HG02870 (cell line): ENCODE measurements around the gene BCLAF3.

Experiments used
- ATAC-seq: cut with Tn5 transposase; IDR thresholded peaks from one replicate; pipeline ENCODE4 v1.9.1; 2021; ENCODE audit warnings: mild to moderate bottlenecking, moderate library complexity; ENCODE audit not compliant: unreplicated experiment

BCLAF3 gene

DNA sequence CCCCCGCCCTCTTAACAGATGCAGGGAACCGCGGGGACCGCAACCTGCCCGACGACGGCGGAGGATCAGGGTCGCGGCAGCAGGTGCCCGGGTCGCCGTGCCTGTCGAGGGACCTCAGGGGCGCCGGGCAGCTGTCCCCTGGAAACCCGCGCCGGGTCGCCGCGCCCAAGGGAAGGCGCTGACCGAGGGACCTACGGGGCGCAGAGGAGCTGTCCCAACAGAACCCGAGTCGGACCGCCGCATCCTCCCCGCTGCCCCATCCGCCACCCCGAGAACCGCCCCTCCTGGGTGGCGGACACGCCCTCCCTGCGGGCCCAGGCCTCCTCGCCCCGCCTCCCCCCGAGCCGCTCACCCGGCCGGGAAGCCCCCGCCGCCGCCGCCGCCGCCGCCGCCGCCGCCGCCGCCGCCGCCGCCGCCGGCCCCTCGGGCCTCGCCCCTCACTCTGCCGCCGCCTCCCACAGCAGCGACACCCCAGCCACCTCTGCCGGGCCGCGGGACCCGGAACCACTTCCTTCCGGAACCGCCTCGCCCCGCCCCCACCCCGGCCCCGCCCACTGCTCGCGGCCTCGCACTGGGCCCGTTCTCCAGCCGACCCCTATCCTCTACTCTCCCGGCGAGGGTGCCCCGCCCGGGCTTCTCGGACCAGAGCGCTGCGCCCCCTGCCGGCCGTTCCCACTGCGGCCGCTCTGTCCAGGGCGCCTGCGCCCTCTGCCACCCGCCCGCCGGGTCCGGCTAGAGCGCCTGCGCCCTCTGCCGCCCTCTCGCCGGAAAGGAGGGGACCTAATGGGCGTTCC is at the start of gene BCLAF3:
TSS of gene BCLAF3 (minus strand) at position 506 of the 794 bp plus-strand sequence. CDS start 20,797 bp downstream, outside the sequence.
- ATAC-seq = peak; percentile 89

DNA sequence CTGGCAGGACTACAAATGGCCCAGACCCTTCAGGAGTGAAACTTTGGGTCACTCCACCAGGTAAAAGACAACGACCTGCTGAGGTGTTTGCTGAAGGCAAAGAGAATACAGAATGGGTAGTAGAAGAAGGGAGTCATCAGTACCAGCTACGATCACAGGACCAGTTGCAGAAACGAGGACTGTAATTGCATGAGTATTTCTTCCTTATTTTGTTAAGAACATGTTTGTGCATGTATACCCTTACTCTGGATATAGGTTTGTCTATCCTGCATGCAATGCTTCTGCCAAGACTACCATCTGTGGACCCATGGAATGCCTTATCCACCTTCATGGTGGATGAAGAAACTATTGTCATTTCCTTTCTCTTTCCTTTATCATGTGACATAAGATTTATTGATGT is 48.1 kb upstream of the BCLAF3 start:
- ATAC-seq = no peak

DNA sequence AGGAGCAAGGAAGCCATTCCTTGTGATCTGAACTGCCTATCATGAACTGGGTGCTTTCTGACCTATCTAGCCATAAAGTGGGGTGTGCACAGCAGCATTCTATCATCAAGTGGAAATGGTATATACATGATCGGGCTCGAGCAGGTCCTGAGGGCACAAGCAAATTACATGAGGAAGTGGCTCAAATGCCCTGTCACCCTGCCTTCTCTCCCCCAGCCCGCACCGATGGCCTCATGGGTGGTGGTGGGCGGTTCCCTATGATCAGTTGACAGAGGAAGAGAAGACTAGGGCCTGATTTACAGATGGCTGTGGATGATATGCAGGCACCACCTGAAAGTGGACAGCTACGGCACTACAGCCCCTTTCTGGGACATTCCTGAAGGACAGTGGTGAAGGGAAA is 46.3 kb upstream of the BCLAF3 start:
- ATAC-seq = no peak

DNA sequence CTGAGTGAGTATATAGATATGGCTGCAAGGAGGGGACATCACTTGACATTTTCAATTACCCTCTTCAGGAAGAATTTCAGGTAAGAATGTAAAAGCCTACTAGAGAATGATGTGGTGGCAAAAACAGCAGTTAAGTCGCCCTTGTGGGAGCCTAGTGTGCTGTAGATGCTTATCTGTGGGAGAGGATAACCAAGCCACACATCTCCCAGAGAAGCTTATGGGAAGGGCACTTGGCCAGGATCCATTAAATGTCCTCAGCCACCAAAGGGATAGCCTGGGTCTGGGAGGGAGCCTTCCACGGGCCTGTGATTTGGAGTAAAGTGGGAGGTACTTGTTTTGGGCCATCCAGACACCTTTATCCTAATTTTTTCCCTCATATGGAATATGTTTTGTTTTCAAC is 41.3 kb upstream of the BCLAF3 start:
- no peak for ATAC-seq

DNA sequence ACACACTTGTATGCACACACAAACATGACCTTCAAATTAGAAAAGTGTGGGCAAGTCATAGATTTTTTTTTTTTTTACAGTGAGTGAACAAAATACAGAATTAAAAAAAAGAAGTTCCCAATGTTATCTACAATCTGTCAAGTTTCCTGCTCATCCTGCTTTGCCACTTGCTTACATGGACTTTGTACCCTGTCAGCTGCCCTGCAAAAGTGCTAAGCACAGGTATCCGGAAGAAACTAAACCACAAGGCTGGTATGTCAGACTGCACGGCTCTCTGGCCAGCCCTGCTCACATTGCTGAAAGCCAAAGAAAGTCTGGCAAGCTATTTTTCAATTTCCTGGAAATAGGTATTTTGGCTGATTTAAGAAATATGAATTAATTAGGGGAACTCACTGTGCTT is 38.9 kb upstream of the BCLAF3 start:
- ATAC-seq = no peak

DNA sequence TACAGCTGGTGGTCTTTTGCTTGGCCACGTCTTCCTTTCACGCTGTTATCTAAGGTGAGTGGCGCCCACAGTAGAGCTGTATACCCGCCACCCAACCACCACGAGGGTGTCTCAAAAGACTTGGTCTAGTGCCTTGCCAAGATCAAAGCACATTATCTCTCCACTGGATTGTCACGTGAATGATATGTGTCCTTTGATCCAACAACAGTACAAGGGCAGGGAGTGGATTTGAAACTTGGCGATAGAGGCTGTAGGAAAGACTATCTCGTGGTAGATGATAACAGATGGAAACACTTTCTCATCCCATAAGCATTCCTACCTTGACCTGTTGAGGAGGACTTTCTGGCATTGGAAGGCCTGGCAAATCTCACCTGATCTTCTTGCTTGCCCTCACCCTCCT is 37.7 kb upstream of the BCLAF3 start:
- ATAC-seq = no peak

DNA sequence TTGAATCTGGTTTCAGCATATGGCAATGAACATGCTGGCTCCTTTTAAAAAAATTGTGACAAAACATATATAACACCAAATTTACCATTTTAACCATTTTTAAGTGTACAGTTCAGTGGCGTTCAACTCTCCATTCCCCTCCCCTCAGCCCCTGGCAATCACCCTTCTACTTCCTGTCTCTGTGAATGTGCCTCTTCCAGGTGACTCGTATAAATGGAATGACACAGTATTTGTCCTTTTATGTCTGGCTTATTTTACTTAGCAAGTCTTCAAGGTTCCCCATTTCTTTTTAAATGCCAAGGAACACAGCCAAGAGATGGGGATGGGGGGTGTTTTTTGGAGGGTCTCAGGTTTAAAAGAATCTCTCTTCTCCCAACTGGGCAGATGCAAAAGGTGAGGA is 35.4 kb upstream of the BCLAF3 start:
- no peak for ATAC-seq

DNA sequence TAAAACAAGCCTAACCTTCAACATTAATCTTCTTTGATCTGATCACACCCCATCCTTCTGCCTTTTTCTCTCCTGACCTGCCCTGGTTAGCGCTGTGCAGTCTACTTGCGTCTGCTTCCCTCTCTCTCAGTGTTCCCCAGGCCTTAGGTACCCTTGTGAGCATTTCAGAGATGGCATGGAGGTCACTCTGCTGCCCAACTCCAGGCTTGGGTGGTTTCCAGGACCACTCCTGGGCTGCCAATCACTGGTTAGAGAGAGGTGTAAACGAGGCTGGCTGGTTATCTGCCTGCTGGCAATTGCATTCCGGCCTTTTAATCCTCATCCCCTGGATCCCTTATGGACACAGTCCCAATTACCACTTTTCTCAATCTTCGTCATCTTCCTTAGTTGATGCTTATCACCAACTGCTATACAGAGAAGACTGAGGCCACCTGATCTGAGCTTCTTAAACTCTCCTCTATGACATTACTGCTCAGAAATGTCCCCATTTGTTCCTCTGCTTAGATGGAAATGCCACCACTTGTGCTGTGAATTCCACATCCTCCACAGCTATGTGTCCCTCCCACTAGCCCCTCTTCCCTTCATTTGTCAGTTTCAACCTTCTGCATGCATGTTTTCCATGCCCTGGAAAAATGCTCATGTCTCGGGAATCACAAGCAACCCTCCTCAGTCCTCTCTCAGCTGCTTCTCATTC is 29.0 kb upstream of the BCLAF3 start:
- no peak for ATAC-seq

DNA sequence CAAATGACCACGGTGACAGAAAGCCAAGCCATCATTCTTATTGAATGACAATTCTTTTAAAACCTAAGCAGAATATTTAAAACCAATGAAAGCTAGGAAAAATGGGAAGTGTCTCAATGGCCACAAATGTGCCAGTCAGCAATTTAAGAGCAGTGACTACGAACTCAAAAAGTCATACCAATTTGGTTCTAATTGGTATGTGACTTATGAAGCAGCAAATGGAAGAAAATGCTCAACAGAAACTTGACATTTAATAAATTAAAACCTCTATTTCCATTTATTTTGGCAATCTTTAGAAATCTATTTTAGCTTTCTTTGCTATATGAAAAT is 25.7 kb upstream of the BCLAF3 start:
- ATAC-seq = no peak

DNA sequence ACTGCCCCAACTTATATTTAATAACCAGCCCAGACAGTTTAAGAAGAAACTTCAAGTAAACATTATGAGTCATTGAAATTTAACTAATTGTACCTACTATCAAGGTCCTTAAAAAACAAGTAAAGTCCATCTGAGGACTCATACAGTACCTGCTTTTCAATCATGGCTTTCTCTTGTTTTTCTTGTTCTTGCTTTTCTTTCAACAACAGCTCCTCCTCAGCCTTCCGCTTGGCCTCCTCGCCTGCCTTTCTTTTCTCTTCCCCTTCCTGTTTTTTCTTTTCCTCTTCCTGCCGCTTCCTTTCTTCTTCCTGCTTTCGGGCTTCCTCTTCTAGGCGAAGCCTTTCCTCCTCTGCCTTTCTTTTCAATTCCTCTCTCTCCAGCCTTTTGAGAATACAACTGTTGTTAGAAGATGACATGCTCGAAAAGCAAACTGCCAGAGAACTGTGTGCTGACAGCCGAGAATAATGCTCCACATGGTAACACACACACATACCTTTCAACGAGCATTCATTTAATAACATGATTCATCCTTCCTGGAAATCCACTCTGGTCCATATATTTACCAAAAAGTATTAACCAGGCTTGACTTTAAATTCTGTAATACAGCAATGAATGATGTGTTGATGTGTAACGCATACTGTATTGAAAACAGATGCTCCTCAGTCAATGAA is 25.2 kb upstream of the BCLAF3 start:
- no peak for ATAC-seq

DNA sequence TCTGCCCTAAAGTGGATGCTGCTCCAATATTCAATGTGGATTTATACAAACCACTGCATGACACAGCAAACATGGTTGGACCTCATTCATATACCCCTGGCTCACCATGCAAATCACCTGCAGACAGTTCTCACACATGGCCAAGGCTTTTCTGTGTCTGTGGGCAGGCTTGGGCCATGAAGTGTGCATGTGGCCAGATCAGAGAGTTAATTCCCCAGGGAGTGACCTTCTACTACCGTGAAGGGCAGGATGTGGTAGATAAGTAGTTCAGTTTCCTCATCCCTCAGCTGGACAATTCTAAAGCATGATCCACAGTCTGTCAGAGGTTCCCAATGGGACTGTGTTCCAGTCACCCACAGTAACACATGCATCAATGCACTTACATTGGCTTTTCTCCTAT is 24.6 kb upstream of the BCLAF3 start:
- ATAC-seq = no peak

DNA sequence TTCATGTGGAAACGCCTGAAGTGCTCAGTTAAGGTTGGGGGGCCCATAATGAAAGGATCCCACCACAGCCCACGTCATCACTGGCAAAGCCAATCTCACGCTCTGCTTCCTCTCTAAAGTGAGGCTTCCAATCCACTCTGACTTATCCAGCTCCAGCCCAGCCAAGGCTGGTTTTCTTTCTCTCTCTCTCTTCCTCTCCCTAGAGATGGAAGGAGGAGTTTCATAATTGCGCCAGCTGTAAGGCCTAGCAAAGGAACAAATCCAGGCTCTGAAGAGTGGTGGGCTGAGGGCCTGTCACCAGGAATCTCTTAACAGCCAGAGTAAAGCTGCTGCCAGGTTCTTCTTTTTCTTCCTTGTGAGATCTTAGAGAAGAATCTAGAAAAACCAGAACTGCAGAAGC is 20.7 kb upstream of the BCLAF3 start:
- ATAC-seq = no peak

DNA sequence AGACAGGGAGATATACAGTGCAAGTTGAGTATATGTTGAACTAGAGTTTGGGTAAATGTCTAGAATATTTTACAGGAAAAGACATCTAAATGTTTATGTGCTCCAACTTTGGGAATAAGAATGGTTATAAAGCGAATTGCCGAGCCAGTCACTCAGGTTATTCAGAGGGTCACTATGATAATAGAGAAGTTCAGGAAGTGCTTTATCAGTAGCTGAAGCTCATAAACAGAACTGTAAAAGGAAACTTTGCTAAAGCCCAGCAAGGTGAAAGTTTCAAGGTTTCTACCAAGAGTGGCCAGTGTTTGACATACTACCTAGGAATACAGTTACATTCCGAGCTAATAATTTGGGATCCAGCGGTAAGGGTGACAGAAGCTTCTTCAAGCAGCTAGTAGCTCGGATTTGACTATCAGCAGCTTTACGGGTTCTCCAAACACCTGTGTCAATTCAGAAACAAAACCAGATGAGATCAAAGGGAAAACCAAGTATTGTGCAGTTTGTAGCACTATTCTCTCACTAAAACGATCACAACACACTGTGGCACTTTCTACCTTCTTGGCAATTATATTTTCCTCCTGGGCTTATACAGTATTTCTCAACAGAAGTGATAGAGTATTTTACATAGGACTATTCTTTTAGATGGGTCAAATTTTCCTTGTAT is 17.2 kb upstream of the BCLAF3 start:
- no peak for ATAC-seq

DNA sequence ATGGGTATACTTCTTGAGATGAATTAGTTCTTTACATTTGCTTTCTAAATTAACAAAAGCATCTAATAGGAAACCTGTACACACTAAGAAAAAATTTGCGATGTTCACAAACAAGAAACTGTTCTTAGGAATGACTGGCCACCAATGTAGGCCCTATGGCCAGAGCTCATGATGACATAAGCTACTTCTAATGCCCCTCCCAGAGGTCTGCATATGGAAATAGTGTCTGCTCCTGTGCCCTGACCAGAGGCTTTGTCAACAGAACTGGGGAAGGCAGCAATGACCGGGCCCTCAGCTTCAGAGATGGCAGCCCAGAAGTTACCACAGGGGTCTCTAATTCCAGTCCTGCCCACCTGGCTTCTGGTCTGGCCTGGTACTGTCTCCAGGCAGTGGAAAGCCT is 15.0 kb upstream of the BCLAF3 start:
- ATAC-seq = no peak

DNA sequence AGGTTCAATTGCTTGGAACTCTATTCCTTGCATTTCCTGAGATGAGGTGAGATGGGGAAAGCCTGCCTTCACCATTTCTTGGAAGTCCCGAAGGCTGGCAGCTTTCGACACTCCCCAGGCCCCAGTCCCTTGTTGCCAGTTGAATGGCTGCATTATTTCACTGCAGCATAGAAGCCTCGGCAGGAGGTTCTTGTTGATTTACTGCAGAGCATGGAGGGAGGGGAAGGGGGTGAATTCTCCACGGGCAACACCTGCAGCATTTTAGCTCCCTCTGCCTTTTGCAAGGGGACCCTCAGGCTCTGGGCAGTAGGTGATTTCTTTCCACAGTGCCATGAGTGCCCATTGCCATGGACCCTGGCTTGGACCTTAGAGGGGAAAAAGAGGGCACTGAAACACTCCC is 10.7 kb upstream of the BCLAF3 start:
- ATAC-seq = no peak

DNA sequence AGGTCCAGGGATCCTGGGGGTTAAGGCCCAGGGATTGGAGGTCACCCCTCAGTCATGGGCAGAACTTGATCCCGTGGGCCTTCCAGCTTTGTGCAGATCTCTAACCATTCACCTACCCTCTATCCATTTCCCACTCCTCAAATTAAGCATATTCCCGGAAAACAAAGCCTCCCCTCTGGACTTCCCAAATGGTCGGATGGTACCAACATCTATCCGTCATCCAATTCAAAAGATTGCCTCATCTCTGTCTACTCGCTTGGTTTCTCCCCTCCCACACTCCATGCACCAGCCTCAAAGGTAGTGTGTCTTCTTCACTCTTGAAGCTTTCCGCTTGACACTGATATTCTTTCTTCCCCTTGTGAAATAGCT is 473 bp upstream of the BCLAF3 start:
- no peak for ATAC-seq

DNA sequence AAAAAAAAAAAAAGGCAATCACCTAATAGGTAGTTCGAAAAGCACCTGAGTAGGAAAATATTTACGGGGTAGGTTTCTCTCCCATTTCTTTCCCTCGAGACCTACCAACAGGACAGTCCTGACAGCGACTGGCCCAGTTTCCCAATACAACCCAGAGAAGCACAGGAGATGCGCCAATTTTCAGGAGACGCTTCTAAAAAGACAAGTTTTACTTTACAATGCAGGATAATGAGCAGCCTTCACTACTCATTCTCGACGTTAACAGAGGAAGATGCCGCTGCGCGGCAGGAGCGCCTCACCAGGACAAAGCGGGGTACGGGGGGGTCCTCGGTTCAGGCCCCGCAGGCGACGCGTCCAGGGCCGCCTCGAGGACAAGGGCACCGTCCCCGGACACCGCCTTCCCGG is 708 bp downstream of the BCLAF3 start:
- peak; percentile 15 for ATAC-seq

DNA sequence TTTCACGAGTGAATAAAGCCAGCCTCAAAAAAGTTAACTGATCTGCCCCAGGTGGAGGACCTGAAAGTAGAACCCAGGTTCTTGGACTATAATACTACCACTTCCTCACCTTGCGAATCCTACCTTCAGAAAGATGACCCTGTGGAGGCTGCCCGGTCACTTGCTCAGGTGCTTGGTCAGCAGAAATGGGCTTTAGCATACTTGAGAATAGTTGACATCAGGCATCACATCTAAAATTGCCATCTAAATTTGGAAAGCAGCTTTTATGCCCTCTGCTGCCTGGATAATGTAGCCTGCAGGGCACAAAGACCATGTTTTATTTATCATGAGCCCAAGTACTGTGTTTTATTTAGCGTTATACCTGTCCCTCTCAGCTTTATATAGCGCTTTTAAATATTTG is 3.0 kb downstream of the BCLAF3 start:
- ATAC-seq = no peak

DNA sequence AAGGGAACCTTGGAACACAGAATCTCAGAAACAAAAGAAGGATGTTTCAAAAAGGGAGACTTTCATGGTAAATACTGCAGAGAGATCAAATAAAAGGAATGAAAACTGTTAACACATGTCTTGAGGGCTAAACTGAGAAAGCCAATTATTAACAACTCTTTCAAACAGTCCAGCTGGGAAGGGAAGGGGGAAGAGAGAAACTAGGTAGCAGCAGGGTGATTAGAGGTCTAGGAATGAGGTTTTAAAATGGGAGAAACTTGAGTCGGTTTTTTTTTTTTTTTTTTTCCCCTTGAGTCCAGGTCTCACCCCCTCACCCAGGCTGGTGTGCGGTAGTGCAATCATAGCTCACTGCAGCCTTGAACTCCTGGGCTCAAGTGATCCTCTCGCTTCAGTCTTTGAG is 4.3 kb downstream of the BCLAF3 start:
- no peak for ATAC-seq

DNA sequence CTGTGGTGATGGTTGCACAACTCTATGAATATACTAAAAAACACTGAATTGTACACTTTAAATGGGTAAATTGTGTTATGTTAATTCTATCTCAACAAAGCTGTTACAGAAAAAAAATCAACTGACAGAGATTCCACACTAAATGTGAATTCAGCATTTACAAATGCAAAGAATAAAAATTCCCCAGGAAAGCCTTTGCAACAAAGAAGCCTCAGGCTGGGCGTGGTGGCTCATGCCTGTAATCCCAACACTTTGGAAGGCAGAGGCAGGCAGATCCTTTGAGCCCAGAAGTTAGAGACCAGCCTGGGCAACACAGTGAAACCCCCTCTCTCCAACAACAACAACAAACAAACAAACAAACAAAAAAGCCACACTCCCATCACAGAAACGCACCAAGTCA is 8.9 kb downstream of the BCLAF3 start:
- no peak for ATAC-seq

DNA sequence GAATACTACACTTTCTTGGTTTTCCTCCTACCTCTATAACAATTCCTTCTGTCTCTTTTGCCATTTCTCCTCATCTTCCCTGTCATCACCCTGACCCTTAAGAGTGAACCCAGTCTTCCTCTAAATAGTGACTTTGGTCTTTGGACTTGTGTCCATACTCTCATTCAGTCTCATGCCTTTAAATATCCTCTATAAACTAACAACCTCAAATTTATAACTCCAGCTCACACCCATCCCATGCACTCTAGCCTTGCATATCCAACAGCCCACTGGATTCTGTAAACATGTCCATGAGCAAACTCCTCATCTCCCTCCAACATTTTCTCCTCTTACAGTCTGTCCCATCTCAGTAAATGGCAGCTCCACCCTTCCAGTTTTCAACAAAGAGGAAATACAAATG is 15.0 kb downstream of the BCLAF3 start:
- no peak for ATAC-seq

DNA sequence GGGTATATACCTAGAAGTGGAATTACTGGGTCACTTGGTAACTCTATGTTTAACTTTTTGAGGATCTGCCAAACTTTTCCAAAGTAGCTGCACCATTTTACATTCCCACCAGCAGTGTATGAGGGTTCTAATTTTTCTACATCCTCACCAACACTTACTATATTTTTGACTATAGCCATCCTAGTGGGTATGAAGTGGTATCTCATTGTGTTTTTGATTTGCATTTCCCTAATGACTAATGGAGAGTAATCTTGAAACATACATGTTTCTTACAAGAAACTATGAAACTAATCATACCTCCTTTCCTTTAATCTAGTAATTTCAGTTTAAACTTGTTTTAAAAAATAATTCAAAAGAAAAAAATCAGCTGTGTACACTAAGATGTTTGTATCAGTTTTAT is 17.9 kb downstream of the BCLAF3 start:
- ATAC-seq = no peak
